ENCODE measurements around the gene NUDT22.

The NUDT22 gene

DNA sequence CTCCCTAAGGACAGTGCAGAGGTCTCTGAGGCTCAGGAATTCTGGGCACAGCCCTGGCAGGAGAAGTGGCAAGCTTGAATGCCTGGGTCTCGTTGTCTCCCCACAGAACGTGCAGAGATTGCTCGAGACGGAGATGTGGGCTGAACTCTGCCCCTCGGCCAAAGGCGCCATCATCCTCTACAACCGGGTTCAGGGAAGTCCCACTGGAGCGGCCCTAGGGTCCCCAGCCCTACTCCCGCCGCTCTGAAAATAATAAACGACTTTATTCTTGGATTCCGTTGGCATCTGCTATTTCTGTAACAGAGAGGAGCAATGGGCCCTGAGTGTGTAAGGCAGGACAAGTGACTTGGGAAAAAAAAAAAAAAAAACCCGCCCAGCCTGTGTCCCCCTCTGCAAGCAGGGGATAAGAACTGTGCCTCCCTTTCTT lies 3.7 kb downstream of the NUDT22 start:
- DNase-seq, result no peak

DNA sequence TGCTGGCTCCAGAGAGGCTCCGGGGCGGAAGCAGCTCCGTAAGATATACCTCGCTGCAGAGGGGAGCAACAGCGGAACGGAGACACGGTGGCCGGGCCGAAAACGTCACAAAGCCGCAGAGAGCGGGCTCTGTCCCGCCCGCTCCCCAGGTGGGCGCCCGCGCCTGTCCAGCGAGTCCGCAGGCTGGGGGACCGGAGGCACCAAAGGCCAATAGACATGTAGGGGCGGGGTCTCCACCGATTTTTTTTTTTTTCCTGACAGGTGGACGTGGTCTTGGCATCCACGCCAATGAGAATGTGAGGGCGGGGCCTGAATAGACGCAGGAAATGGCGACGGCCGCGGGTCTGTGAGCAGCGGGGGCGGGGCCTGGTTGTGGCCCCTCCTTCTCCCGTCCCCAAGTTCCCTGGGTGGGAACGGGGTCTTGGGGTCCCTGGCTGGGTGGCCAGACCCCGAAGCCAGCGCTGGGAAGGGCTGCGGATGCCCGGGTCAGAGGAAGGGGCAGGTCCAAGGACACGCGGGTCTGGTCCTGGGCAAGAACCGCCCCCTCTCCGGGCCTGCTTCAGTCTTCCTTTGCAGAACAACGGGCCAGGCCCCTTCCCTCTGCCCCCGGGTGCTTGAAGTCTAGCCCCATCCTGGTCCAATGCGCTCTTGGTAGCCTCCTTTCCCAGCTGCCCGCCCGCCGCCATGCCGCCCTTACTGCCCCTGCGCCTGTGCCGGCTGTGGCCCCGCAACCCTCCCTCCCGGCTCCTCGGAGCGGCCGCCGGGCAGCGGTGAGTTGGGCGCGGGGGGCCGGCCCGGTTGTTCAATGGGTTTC lies 4.3 kb downstream of the NUDT22 start, which contains the start of gene DNAJC4:
TSS of gene DNAJC4 (plus strand) at position 378 of the 814 bp plus-strand sequence. CDS start at position 685, 307 bp downstream.
- DNase-seq, result peak; percentile 86 to 87

DNA sequence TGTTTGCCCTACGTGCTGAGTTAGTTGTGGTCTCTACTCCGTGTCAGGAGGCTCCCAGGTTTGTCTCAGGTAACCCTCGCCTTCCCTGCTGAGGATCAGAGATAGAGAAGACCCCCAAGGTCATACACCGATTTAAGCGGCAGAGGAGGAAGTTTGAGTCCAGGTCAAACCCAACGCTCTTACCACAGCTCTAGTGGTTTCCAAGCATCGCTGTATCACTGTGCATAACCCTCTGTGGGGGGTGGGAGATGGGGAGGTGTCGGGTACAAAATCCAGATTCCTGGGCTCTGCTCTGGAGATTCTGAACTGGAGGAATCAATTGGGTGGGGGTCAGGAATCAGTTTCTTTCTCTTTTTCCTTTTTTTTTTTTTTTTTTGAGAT lies 4.9 kb downstream of the NUDT22 start:
- DNase-seq, result no peak

DNA sequence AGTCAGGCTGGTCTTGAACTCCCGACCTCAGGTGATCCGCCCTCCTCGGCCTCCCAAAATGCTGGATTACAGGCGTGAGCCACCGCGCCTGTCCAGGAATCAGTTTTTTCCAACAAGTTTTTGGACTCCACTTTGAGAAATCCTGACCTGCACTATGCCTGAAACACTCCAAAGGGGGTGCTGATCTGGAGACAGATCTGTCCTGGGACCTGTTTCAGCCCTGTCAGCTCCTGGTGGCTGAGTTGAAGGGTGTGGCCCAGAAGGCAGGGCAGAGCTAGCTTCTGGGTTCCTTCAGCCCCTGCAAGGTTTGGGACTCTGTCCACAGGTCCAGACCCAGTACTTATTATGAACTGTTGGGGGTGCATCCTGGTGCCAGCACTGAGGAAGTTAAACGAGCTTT lies 5.5 kb downstream of the NUDT22 start:
- no peak for DNase-seq

DNA sequence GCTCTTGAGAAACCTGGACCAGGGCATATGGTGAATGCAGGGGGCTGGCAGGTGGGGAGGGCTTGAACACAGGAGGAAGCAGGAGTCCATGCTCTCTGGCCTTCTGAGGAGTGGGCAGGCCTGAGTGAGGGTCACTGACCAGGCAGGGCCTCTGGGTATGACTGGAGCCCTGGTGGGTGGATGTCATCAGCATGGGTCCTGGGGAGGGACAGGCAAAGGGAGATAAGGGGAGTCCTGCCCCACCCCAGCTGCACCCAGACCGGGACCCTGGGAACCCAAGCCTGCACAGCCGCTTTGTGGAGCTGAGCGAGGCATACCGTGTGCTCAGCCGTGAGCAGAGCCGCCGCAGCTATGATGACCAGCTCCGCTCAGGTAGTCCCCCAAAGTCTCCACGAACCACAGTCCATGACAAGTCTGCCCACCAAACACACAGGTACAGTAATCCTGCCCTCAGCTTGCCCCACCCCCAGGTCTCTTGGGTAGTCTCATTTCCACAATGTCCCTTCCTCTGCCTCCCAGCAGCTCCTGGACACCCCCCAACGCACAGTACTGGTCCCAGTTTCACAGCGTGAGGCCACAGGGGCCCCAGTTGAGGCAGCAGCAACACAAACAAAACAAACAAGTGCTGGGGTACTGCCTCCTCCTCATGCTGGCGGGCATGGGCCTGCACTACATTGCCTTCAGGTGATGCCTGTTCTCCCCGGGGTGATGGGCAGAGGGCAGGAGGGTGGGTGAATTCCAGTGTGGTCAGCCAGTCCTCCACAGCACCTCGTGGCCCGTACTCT lies 6.3 kb downstream of the NUDT22 start:
- no peak for DNase-seq

DNA sequence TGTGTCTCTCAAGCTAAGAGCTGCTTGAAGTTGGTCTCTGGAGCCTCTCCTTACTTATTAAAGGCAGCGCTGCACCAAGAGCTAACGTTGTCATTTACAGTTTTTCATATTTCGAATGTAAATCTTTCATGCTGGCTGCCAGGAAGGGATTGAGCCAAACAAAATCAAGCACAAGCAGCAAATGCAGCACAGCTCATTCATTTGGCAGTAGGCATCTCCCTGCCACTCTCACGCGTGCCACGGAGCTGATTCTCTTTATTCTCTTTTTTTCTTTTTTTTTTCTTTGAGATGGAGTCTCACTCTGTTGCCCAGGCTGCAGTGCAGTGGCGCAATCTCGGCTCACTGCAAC lies 6.9 kb downstream of the NUDT22 start:
- no peak for DNase-seq

DNA sequence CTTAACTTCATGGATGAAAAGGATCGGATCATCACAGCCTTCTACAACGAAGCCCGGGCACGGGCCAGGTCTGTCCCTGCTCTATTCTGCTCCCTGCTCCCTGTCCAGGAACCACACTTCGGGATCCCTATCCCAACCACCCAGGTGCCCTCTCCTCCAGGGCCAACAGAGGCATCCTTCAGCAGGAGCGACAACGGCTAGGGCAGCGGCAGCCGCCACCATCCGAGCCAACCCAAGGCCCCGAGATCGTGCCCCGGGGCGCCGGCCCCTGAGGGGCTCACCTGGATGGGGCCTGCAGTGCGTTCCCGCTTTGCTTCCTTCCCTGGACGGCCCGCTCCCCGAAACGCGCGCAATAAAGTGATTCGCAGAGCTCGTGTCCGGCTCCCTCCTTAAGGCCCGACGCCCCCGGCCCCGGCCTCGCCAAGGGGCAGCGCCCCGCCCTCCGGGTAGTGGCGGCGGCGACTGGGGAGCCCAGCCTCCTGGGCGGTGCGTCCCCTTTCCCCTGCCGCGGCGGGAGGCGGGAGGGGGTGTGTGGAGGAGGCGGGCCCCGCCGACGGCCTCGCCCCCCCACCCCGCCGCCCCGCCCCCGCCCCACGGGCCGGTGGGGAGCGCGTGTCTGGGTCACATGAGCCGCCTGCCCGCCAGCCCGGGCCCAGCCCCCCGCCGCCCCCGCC lies 8.0 kb downstream of the NUDT22 start, which contains the start of gene VEGFB:
TSS of gene VEGFB (plus strand) at position 672 of the 674 bp plus-strand sequence. CDS start 250 bp downstream, outside the sequence.
- peak in 1 of 2 experiments; percentile 37 for DNase-seq

DNA sequence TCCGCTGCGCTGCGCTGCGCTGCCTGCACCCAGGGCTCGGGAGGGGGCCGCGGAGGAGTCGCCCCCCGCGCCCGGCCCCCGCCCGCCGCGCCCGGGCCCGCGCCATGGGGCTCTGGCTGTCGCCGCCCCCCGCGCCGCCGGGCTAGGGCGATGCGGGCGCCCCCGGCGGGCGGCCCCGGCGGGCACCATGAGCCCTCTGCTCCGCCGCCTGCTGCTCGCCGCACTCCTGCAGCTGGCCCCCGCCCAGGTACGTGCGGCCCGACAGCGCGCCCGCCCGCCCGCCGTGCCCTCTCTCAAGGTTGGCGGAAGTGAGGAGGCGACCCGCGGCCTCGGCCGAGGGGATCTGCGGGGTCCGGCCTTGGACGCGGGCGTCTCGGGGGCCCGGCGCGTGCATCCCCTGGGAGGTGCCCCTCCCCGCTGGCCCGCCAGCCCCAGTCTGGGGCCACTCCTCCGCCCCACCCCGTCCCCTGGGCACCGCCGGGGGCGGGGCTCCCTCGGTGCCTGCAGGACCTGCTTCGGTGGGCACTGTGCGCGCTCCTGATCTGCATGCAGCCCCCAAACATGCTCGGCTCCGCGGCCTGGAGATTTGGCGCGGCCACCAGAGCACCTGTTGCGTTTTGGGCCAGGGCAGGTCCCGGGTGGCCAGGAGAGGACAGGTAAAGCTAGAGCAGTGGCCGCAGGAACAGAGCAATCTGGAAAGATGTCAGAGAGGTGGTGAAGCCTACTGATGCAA lies 8.7 kb downstream of the NUDT22 start:
- peak in 1 of 2 experiments; percentile 33 for DNase-seq

DNA sequence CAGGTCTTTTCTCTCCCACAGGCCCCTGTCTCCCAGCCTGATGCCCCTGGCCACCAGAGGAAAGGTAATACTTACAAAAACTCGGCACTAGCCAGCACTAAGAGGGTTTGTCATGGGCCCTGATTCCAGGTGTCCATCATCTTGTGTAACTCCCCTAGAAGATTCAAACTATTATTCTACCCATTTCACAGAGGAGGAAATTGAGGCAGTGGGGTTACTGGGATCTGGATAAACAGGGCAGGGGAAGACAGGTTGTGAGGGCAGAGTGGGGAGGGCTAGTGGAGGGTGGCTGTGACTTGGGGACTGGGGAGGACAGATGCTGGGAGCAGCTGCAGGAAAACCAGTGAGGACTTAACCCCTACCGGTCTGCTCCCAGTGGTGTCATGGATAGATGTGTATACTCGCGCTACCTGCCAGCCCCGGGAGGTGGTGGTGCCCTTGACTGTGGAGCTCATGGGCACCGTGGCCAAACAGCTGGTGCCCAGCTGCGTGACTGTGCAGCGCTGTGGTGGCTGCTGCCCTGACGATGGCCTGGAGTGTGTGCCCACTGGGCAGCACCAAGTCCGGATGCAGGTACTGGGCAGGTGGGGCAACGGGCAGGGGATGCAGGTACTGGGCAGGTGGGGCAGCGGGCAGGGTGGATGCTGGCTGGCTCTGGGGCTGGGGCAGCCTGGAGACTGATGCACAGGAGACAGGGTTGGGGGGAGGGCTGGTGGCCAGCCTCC lies 9.5 kb downstream of the NUDT22 start:
- no peak for DNase-seq

DNA sequence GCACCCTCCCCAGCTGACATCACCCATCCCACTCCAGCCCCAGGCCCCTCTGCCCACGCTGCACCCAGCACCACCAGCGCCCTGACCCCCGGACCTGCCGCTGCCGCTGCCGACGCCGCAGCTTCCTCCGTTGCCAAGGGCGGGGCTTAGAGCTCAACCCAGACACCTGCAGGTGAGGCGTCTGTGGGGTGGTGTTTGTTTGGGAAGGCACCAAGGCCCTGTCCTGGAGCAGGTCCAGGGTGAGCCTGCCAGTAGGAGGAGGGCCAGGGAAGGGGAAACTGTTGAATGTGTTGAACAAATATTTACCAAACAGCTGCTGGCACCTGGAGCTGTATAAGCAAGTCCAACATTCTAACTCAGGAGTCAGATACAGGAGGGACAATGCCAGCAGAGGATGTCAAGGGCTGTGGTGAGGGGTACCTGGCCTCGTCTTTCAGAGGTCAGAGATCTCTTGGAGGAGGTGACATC lies 11.4 kb downstream of the NUDT22 start:
- DNase-seq, result no peak

DNA sequence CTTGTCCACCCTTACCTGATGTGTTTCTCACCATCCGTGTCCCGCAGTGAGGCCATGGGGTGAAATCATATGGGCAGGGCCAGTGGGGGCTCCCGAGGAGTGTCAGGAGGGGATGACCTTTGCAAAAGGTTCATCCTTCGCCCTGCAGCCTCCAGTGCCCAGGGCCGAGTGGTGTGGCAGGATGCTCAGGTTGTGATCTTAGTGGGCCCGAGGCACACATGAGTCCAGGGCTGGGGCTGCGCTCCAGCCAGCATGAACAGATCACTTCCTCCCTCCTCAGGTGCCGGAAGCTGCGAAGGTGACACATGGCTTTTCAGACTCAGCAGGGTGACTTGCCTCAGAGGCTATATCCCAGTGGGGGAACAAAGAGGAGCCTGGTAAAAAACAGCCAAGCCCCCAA lies 12.0 kb downstream of the NUDT22 start:
- DNase-seq, result no peak

DNA sequence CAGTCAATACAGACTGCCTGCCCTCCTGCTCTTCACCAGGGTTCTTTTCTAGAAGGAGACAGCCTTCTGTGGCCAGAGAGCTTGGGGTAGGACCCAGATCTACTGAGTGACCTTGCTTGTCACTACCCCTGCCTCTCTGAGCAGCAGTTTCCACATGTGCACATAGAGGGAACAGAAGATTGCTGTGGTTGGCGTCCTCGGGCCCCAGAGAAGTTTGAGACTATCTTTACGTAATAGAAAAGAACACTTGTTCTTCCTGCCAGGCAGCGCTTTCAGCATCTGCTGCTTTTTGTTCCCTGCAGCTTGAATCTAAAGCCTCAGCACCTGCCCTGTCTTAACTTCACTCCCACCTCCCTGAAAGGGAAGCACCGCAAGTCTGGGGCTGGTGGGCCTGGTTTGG lies 12.9 kb downstream of the NUDT22 start:
- no peak for DNase-seq

DNA sequence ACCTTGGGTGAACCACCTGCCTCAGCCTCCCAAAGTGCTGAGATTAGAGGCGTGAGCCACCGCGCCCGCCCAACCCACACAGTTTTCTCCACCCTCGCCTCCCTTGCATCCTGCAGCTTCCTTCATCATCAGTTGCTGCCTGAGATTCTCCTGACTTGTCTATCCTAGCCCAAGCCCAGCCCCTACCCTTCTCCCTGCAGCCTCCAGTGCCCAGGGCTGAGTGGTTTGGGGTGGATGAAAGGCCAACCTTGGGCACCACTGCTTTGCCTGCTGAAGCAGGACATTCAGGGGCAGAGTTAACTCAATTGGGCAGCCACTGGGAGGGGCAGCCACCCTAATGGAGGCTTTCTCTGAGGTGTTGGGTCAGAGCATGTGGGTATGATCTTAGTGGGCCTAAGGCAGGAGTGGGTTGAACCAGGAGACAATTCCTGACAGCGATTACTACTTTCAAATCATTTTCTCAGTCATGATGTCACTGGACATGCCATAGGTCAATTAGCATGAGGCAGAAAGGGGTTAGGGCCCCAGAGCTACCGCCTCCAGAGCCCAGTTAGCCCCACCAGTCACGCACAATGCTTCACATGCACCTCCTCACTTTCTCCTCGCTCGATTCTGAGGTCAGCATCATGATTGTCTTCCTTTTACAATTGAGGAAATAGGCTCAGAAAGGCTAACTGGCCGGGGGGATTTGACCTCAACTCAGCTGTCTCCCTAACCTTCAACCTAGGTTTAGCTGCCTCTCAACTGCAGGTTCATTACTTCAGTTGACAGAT lies 13.8 kb downstream of the NUDT22 start:
- no peak for DNase-seq

DNA sequence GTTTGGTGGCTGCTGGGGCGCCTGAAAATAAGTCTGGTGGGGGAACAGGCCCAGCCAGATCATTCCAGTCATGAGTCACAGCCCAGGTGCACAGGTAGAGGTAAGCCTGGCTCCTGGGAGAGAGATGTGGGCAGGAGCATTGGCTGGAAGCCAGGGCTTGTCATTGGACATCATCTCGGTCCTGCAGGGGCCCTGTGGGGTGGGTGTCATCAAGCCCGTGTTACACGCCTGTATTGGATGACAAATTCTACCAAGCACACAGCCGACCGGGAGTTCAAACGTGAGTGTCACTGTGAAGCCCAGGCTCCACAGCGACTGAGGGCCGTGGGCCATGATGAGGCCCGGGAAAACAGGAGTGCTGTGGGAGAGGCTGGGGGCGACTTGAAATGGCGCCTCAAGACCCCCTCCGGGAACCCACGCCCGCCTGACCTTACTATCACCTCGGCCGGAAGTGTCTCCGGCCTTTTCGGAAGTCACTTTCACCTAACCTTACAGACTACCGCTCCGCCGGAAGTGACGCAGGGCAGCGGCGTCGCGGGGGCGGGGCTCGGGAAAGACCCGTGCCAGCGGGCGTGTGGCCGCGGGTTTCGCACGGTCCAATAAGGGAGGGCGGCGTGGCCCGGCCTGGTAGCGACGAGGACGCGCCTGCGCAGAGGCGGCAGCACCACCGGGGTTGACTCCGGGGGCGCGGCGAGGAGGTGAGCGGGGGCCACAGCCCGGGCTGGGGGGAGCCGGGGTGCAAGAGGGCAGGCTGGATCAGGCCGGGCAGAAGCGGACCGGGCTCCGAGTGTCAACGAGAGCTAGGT lies 14.6 kb downstream of the NUDT22 start, which contains the start of gene FKBP2:
TSS of gene FKBP2 (plus strand) at position 661 of the 806 bp plus-strand sequence. CDS start 1,293 bp downstream, outside the sequence.
- peak; percentile 87 to 90 for DNase-seq

DNA sequence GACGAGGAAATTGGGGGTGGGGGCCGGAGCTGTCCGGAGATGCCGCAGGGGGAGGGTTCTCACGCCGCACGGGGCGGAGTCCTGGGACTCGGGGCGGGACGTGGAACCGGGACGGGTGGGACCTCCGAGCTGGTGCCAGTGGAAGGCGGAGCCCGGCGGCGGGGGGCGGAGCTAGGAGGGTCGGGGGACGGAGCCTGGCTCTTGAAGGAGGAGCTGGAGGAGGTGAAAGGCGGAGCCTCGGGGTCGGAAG lies 15.1 kb downstream of the NUDT22 start:
- DNase-seq, result peak; percentile 91 to 95

DNA sequence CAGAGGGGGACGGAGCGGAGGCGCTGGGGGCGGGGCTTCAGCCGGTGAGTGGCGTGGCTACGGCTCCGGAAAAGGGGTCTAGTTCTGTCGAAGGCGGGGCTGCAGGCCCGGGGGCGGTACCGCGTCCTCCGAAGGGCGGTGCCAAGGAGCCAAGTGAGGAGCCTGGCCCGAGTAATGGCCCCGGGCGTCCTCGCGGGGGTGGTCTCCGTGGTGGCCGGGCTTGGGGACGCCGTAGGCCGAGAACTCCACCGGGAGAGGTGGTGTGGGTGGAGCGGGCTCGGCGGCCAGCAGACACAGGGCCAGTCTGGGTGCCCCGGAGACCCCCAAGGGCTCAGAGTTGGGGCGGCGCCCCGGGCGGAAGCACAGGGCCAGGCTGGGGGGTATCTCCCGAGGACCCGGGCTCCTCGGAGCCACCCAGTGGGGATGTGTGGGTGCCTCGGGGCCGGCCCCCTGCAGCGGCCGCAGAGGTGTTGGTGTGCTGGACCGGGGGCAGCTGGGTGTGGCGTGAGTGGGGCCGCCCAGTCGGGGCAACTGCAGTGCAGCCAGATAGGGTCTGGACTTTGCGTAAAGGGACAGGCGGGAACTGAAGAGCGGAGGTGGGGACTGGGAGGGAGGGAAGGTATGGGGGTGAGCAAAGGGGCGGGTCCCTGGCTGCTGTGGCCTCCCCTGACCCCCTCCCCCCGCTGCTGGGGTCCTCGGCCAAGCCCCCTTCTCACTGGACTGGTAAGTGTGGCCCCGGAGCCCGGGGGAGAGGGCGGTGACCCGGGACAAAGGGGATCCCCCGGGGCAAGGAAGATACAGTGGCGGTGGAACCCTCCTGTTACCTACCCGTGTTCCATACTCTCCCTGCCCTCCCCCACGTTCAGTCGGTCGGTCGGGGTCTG lies 15.7 kb downstream of the NUDT22 start:
- DNase-seq, result peak in 1 of 2 experiments; percentile 52

DNA sequence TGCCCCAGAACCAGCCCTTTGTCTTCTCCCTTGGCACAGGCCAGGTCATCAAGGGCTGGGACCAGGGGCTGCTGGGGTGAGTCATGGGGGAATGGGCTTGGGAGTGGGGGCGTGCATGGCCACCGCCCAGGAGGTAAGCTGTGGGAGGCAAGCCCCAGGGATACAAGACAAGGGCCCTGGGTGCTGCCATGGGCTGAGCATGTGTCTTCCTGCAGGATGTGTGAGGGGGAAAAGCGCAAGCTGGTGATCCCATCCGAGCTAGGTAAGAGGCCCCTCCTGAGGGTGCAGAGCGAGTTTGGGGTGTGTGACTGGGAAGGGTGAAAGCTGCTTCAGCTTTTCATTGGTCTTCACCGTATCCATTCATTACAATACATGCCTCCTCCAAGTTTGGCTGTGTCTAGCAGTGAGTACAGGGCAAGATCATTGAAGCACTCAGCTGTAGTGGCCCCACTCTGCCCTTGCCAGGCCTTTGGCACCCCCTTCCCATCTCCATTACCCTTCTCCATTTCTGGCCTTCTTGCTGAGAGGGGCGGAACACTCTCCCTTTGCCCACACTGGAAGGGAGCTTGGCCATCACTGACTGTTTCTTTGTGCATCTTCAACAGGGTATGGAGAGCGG lies 17.3 kb downstream of the NUDT22 start:
- DNase-seq, result no peak

DNA sequence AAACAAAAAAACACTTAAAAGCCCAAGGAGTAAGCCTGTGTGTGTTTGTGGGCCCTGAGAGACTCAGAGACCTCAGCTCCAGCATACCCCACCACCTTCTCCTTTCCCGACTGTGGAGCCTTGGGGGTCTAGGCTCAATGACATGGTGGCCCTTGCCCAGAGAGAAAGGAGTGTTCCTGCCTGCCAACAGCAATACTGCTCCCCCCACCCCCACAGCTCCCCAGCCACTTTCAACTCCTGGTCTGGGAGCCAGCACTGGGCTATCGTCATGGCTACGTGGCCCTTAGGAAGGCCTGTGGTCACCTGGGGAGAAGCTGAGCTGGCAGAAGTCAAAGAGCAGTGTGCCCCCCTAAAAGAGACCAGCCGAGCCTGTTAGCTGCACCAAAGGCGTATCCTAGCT lies 18.0 kb downstream of the NUDT22 start:
- DNase-seq, result no peak

DNA sequence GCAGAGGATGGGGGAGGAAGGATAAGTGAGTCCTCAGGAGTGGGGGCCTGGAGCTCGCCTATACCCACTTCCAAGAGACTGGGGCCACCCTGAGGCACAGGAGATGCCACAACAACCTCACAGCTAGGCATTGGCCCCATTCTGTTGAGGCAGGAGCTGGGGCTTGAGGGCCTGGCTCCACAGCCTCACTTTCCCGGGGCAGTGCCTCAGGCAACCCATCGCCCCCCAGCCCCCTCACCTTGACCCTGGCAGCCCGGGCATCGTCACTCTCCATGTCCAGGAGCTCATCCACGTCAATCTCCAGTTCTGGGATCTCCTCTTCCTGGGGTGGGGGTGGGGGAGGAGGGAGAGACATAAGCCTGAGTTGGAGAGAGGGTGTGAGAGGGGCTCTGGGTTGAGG lies 18.9 kb downstream of the NUDT22 start:
- DNase-seq, result no peak
